ENCODE measurements around the gene AK9.

The AK9 gene

GRCh38 chr6:109706513-109706912, 15.5 kb upstream of the AK9 start:
- no peaks in the 10 kb centered on the region for H3K36me3 ChIP-seq (ENCODE audit: insufficient read depth, low read length)
- H3K9me3 ChIP-seq (ENCODE audit: low read depth, low read length), result no peaks in the 10 kb centered on the region; the same call in 1 of the 2 replicates
- no peak for DNase-seq (ENCODE audit: low read depth, low spot score)
- H3K9ac ChIP-seq (ENCODE audit: insufficient read length), result no peak overlapping the region
- H3K27ac ChIP-seq, result no peak overlapping the region; the same call in 1 of the 2 replicates
- H3K4me3 ChIP-seq, result no peak overlapping the region
- no peak for TF ChIP-seq FOXP2 (optimal IDR thresholded peaks at IDR 0.05; ENCODE audit: control extremely low read depth, extremely low read length, insufficient read depth)
- no peak for TF ChIP-seq POLR2AphosphoS5 (IDR thresholded peaks at IDR 0.05; ENCODE audit: borderline replicate concordance, low read depth, low read length)
- TF ChIP-seq EZH2 (IDR thresholded peaks at IDR 0.05), result no peak

GRCh38 chr6:109705258-109705657, 14.3 kb upstream of the AK9 start:
- DNase-seq (ENCODE audit: low read depth, low spot score), result peak; percentile 92
- 0 out of 2 replicates have a peak overlapping the region, but pooled peaks have one; percentile 8 for H3K4me3 ChIP-seq
- TF ChIP-seq POLR2AphosphoS5 (IDR thresholded peaks at IDR 0.05; ENCODE audit: borderline replicate concordance, low read depth, low read length) (no peak), EZH2 (IDR thresholded peaks at IDR 0.05) (no peak), FOXP2 (optimal IDR thresholded peaks at IDR 0.05; ENCODE audit: control extremely low read depth, extremely low read length, insufficient read depth) (peak; percentile 65)
- H3K9me3 ChIP-seq (ENCODE audit: low read depth, low read length), result no peaks in the 10 kb centered on the region; the same call in 1 of the 2 replicates
- H3K36me3 ChIP-seq (ENCODE audit: insufficient read depth, low read length), result no peaks in the 10 kb centered on the region
- H3K27ac ChIP-seq, result peak overlapping the region; percentile 61; the same call in 1 of the 2 replicates
- peak overlapping the region; percentile 35 for H3K9ac ChIP-seq (ENCODE audit: insufficient read length)

- Histone ChIP-seq H3K36me3 (ENCODE audit: insufficient read depth, low read length) (no peaks in the 10 kb centered on the region), H3K9me3 (ENCODE audit: low read depth, low read length) (no peaks in the 10 kb centered on the region), H3K4me3 (no peak overlapping the region), H3K9ac (ENCODE audit: insufficient read length) (no peak overlapping the region), H3K27ac (no peak overlapping the region)
- DNase-seq (ENCODE audit: low read depth, low spot score), result no peak
- no peak for TF ChIP-seq POLR2AphosphoS5 (IDR thresholded peaks at IDR 0.05; ENCODE audit: borderline replicate concordance, low read depth, low read length)
- no peak for TF ChIP-seq EZH2 (IDR thresholded peaks at IDR 0.05)
- TF ChIP-seq FOXP2 (optimal IDR thresholded peaks at IDR 0.05; ENCODE audit: control extremely low read depth, extremely low read length, insufficient read depth), result no peak
Measured at GRCh38 chr6:109702791-109703190, 11.8 kb upstream of the AK9 start.

- Histone ChIP-seq H3K4me3 (no peak overlapping the region), H3K36me3 (ENCODE audit: insufficient read depth, low read length) (no peaks in the 10 kb centered on the region), H3K9ac (ENCODE audit: insufficient read length) (no peak overlapping the region), H3K9me3 (ENCODE audit: low read depth, low read length) (no peaks in the 10 kb centered on the region), H3K27ac (no peak overlapping the region)
- DNase-seq (ENCODE audit: low read depth, low spot score), result no peak
- TF ChIP-seq EZH2 (IDR thresholded peaks at IDR 0.05), result no peak
- no peak for TF ChIP-seq FOXP2 (optimal IDR thresholded peaks at IDR 0.05; ENCODE audit: control extremely low read depth, extremely low read length, insufficient read depth)
- TF ChIP-seq POLR2AphosphoS5 (IDR thresholded peaks at IDR 0.05; ENCODE audit: borderline replicate concordance, low read depth, low read length), result no peak
Measured at GRCh38 chr6:109701774-109702173, 10.8 kb upstream of the AK9 start.

GRCh38 chr6:109701221-109701620, 10.2 kb upstream of the AK9 start:
- Histone ChIP-seq H3K9ac (ENCODE audit: insufficient read length) (no peak overlapping the region), H3K27ac (no peak overlapping the region), H3K4me3 (no peak overlapping the region), H3K36me3 (ENCODE audit: insufficient read depth, low read length) (peaks cover 3% of the 10 kb centered on the region; the same call in 1 of the 2 replicates), H3K9me3 (ENCODE audit: low read depth, low read length) (no peaks in the 10 kb centered on the region)
- no peak for DNase-seq (ENCODE audit: low read depth, low spot score)
- TF ChIP-seq POLR2AphosphoS5 (IDR thresholded peaks at IDR 0.05; ENCODE audit: borderline replicate concordance, low read depth, low read length) (no peak), EZH2 (IDR thresholded peaks at IDR 0.05) (no peak), FOXP2 (optimal IDR thresholded peaks at IDR 0.05; ENCODE audit: control extremely low read depth, extremely low read length, insufficient read depth) (no peak)

- peaks cover 10% of the 10 kb centered on the region; the same call in 1 of the 2 replicates for H3K36me3 ChIP-seq (ENCODE audit: insufficient read depth, low read length)
- no peaks in the 10 kb centered on the region for H3K9me3 ChIP-seq (ENCODE audit: low read depth, low read length)
- H3K9ac ChIP-seq (ENCODE audit: insufficient read length), result no peak overlapping the region
- no peak overlapping the region for H3K27ac ChIP-seq
- TF ChIP-seq POLR2AphosphoS5 (IDR thresholded peaks at IDR 0.05; ENCODE audit: borderline replicate concordance, low read depth, low read length) (no peak), FOXP2 (optimal IDR thresholded peaks at IDR 0.05; ENCODE audit: control extremely low read depth, extremely low read length, insufficient read depth) (no peak), EZH2 (IDR thresholded peaks at IDR 0.05) (no peak)
- no peak overlapping the region for H3K4me3 ChIP-seq
- DNase-seq (ENCODE audit: low read depth, low spot score), result no peak
Measured at GRCh38 chr6:109696355-109696754, 5.4 kb upstream of the AK9 start.

- DNase-seq (ENCODE audit: low read depth, low spot score), result no peak
Measured at GRCh38 chr6:109695468-109695867, 4.5 kb upstream of the AK9 start.

GRCh38 chr6:109693111-109693510, 2.1 kb upstream of the AK9 start:
- Histone ChIP-seq H3K9me3 (ENCODE audit: low read depth, low read length) (no peaks in the 10 kb centered on the region), H3K4me3 (no peak overlapping the region), H3K27ac (no peak overlapping the region), H3K36me3 (ENCODE audit: insufficient read depth, low read length) (peaks cover 10% of the 10 kb centered on the region; the same call in 1 of the 2 replicates), H3K9ac (ENCODE audit: insufficient read length) (no peak overlapping the region)
- DNase-seq (ENCODE audit: low read depth, low spot score), result no peak
- TF ChIP-seq EZH2 (IDR thresholded peaks at IDR 0.05) (no peak), FOXP2 (optimal IDR thresholded peaks at IDR 0.05; ENCODE audit: control extremely low read depth, extremely low read length, insufficient read depth) (no peak), POLR2AphosphoS5 (IDR thresholded peaks at IDR 0.05; ENCODE audit: borderline replicate concordance, low read depth, low read length) (no peak)

More at GRCh38 chr6:109695468-109695867, 4.5 kb upstream of the AK9 start:
- H3K4me3 ChIP-seq, result no peak overlapping the region
- no peaks in the 10 kb centered on the region for H3K9me3 ChIP-seq (ENCODE audit: low read depth, low read length)
- H3K27ac ChIP-seq, result no peak overlapping the region
- no peak overlapping the region for H3K9ac ChIP-seq (ENCODE audit: insufficient read length)
- TF ChIP-seq POLR2AphosphoS5 (IDR thresholded peaks at IDR 0.05; ENCODE audit: borderline replicate concordance, low read depth, low read length) (no peak), FOXP2 (optimal IDR thresholded peaks at IDR 0.05; ENCODE audit: control extremely low read depth, extremely low read length, insufficient read depth) (no peak), EZH2 (IDR thresholded peaks at IDR 0.05) (no peak)
- peaks cover 10% of the 10 kb centered on the region; the same call in 1 of the 2 replicates for H3K36me3 ChIP-seq (ENCODE audit: insufficient read depth, low read length)

GRCh38 chr6:109690373-109690736, 647 bp downstream of the AK9 start:
- Histone ChIP-seq H3K36me3 (ENCODE audit: insufficient read depth, low read length) (no peaks in the 10 kb centered on the region), H3K9ac (ENCODE audit: insufficient read length) (peak overlapping the region; percentile 88), H3K27ac (peak overlapping the region; percentile 89; the same call in 1 of the 2 replicates), H3K9me3 (ENCODE audit: low read depth, low read length) (no peaks in the 10 kb centered on the region), H3K4me3 (peak overlapping the region; percentile 99)
- no peak for DNase-seq (ENCODE audit: low read depth, low spot score)
- TF ChIP-seq FOXP2 (optimal IDR thresholded peaks at IDR 0.05; ENCODE audit: control extremely low read depth, extremely low read length, insufficient read depth) (no peak), EZH2 (IDR thresholded peaks at IDR 0.05) (no peak), POLR2AphosphoS5 (IDR thresholded peaks at IDR 0.05; ENCODE audit: borderline replicate concordance, low read depth, low read length) (no peak)

All from SK-N-MC (cell line).